OCI-LY1 (cell line): ENCODE measurements around the gene ERGIC2.
"Not testable (repeated sequence)": the region's sequence is repeated elsewhere in the genome, so short reads cannot be mapped to it uniquely, and the experiment has no call there.

ENCODE experiments used
- H2AFZ ChIP-seq: fragments of 200-600 bp; sonication (generic), shearing (Covaris generic); 2 replicates; pipeline ENCODE4 v1.6.0; 2014; ENCODE audit warnings: antibody characterized with exemption, mild to moderate bottlenecking, low read length
- H3F3A ChIP-seq: fragments of 200-600 bp; sonication (generic), shearing (Covaris generic); 2 replicates; pipeline ENCODE4 v1.6.0; 2014; ENCODE audit warnings: mild to moderate bottlenecking, antibody characterized with exemption, low read length, moderate library complexity; ENCODE audit not compliant: insufficient read depth
- H3K27ac ChIP-seq: fragments of 200-600 bp; sonication (generic); 2 replicates; pipeline ENCODE4 v1.5.1; 2014; ENCODE audit warnings: low read length, mixed run types, mild to moderate bottlenecking, low read depth; ENCODE audit not compliant: poor library complexity, severe bottlenecking
- H3K27me3 ChIP-seq: fragments of 200-600 bp; sonication (generic); 2 replicates; pipeline ENCODE4 v1.6.0; 2014; ENCODE audit warnings: antibody characterized with exemption, mild to moderate bottlenecking, low read length, moderate library complexity; ENCODE audit not compliant: insufficient read depth
- H3K36me3 ChIP-seq: fragments of 200-600 bp; sonication (generic); 2 replicates; pipeline ENCODE4 v1.6.1; 2014; ENCODE audit warnings: mild to moderate bottlenecking, antibody characterized with exemption, low read length, moderate library complexity, mixed read lengths; ENCODE audit not compliant: insufficient read depth
- H3K4me1 ChIP-seq: fragments of 200-600 bp; sonication (generic); 2 replicates; pipeline ENCODE4 v1.5.1; 2014; ENCODE audit warnings: mild to moderate bottlenecking, low read length, moderate library complexity; ENCODE audit not compliant: insufficient read depth, severe bottlenecking
- H3K4me2 ChIP-seq: fragments of 200-600 bp; sonication (generic), shearing (Covaris generic); 2 replicates; pipeline ENCODE4 v1.6.1; 2014; ENCODE audit warnings: low read length
- H3K4me3 ChIP-seq: fragments of 200-600 bp; sonication (generic); 2 replicates; pipeline ENCODE4 v1.5.1; 2014; ENCODE audit warnings: low read length, low read depth, mild to moderate bottlenecking, mixed read lengths; ENCODE audit not compliant: poor library complexity, severe bottlenecking
- H3K79me2 ChIP-seq: fragments of 200-600 bp; shearing (Covaris generic); 2 replicates; pipeline ENCODE4 v1.6.1; 2016; ENCODE audit warnings: mixed run types, low read length, mixed read lengths; ENCODE audit not compliant: insufficient read depth
- H3K9ac ChIP-seq: fragments of 200-600 bp; sonication (generic), shearing (Covaris generic); 2 replicates; pipeline ENCODE4 v1.6.1; 2014; ENCODE audit warnings: mild to moderate bottlenecking, low read length, mixed read lengths
- H3K9me2 ChIP-seq: fragments of 200-600 bp; sonication (generic), shearing (Covaris generic); 2 replicates; pipeline ENCODE4 v1.6.1; 2014; ENCODE audit warnings: low read depth, mild to moderate bottlenecking, low read length, mixed read lengths
- H3K9me3 ChIP-seq: fragments of 200-600 bp; shearing (Covaris generic); 2 replicates; pipeline ENCODE4 v1.6.1; 2014; ENCODE audit warnings: low read length, mixed read lengths
- H4K20me1 ChIP-seq: fragments of 200-600 bp; sonication (generic), shearing (Covaris generic); 2 replicates; pipeline ENCODE4 v1.6.0; 2016; ENCODE audit warnings: mild to moderate bottlenecking, low read length; ENCODE audit not compliant: insufficient read depth
- CTCF ChIP-seq: fragments of 200-600 bp; sonication (generic), shearing (Covaris generic); IDR thresholded peaks from 2 replicates; pipeline ENCODE4 v1.5.1; 2017; ENCODE audit warnings: mild to moderate bottlenecking, antibody characterized with exemption, low read length, moderate library complexity, mixed read lengths
- EZH2 ChIP-seq: fragments of 200-600 bp; sonication (generic), shearing (Covaris generic); IDR thresholded peaks from 2 replicates; pipeline ENCODE4 v1.8.0; 2017; ENCODE audit warnings: borderline replicate concordance, mixed run types, mild to moderate bottlenecking, antibody characterized with exemption, low read length, moderate library complexity, mixed read lengths

ERGIC2 gene

GRCh38 chr12:29395356-29395755 lies 14.4 kb upstream of the ERGIC2 start:
- TF ChIP-seq CTCF (no peak), EZH2 (no peak)
- H2AFZ ChIP-seq, result no peak overlapping the region
- H3K9me3 ChIP-seq, result no peaks in the 10 kb centered on the region
- H3K79me2 ChIP-seq, result no peaks in the 10 kb centered on the region
- H4K20me1 ChIP-seq, result no peaks in the 10 kb centered on the region
- H3K4me3 ChIP-seq, result no peak overlapping the region
- no peak overlapping the region for H3K27ac ChIP-seq
- H3K9ac ChIP-seq, result no peak overlapping the region
- H3K27me3 ChIP-seq, result no peaks in the 10 kb centered on the region; the same call in 1 of the 2 replicates
- H3K36me3 ChIP-seq, result no peaks in the 10 kb centered on the region
- H3F3A ChIP-seq, result no peaks in the 10 kb centered on the region
- H3K9me2 ChIP-seq, result no peaks in the 10 kb centered on the region
- H3K4me1 ChIP-seq, result no peaks in the 10 kb centered on the region
- no peak overlapping the region for H3K4me2 ChIP-seq

GRCh38 chr12:29390419-29390818 lies 9.4 kb upstream of the ERGIC2 start:
- H3K4me2 ChIP-seq, H3K4me1 ChIP-seq, H3K27ac ChIP-seq, H3K4me3 ChIP-seq, H4K20me1 ChIP-seq, H3K79me2 ChIP-seq, H3F3A ChIP-seq, H2AFZ ChIP-seq, H3K9me2 ChIP-seq, H3K27me3 ChIP-seq, H3K36me3 ChIP-seq, H3K9me3 ChIP-seq, H3K9ac ChIP-seq: not testable (repeated sequence)

- Histone ChIP-seq H3K4me1 (no peaks in the 10 kb centered on the region), H2AFZ (no peak overlapping the region), H3K27me3 (no peaks in the 10 kb centered on the region), H3K79me2 (no peaks in the 10 kb centered on the region), H3K27ac (no peak overlapping the region), H3K9me2 (no peaks in the 10 kb centered on the region), H3K4me2 (no peak overlapping the region), H3K9ac (no peak overlapping the region), H3K4me3 (no peak overlapping the region), H3K9me3 (no peaks in the 10 kb centered on the region), H4K20me1 (no peaks in the 10 kb centered on the region), H3F3A (no peaks in the 10 kb centered on the region), H3K36me3 (no peaks in the 10 kb centered on the region)
- TF ChIP-seq CTCF, result no peak
Measured at GRCh38 chr12:29389295-29389919, 8.4 kb upstream of the ERGIC2 start.

- H3K9me3 ChIP-seq, H3K9ac ChIP-seq, H3K79me2 ChIP-seq, H3K4me1 ChIP-seq, H3K4me3 ChIP-seq, H2AFZ ChIP-seq, H3K27ac ChIP-seq, H3K27me3 ChIP-seq, H3K4me2 ChIP-seq, H3F3A ChIP-seq, H3K36me3 ChIP-seq, H4K20me1 ChIP-seq, H3K9me2 ChIP-seq: not testable (repeated sequence)
Measured at GRCh38 chr12:29386084-29386680, 5.2 kb upstream of the ERGIC2 start.

GRCh38 chr12:29385194-29385593 lies 4.2 kb upstream of the ERGIC2 start:
- H3K4me3 ChIP-seq, H3K79me2 ChIP-seq, H3K9ac ChIP-seq, H3K27ac ChIP-seq, H3K4me2 ChIP-seq, H3K9me2 ChIP-seq, H2AFZ ChIP-seq, H3F3A ChIP-seq, H3K4me1 ChIP-seq, H4K20me1 ChIP-seq, H3K27me3 ChIP-seq, H3K36me3 ChIP-seq, H3K9me3 ChIP-seq: not testable (repeated sequence)
